ENCODE measurements around the gene ENTREP3.

- TF ChIP-seq CTCF (IDR thresholded peaks at IDR 0.05) (no peak), POLR2A (IDR thresholded peaks at IDR 0.05) (no peak)
These were observed 7.8 kb upstream of the ENTREP3 start for GRCh38 chr1:155263067-155263466.

Measured in ovary (tissue), 3 donors.